HG03045 (cell line): ENCODE results near the gene TMEM14C.

Source experiments
- ATAC-seq: cut with Tn5 transposase; IDR thresholded peaks from one replicate; pipeline ENCODE4 v1.9.1; 2021; ENCODE audit warnings: mild to moderate bottlenecking, moderate library complexity; ENCODE audit not compliant: unreplicated experiment

TMEM14C gene

DNA sequence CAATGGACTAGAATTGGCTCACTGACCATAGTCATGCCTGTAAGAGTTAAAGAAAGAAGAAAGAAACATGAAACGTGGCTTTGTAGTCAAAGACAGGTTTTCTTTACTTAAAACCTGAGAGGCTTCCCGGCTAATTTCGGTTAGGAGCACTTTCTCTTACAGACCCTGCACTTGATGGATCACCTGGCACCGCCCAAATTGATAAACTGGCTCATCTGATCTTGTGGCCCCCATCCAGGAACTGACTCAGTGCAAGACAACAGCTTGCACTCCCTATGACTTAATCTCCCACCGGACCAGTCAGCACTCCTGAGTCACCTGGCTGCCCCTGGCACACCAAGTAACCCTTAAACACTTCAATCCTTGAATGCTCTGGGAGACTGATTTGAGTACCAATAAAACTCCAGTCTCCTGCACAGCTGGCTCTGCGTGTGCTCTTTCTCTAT is 37.0 kb downstream of the TMEM14C start:
- ATAC-seq: no peak

DNA sequence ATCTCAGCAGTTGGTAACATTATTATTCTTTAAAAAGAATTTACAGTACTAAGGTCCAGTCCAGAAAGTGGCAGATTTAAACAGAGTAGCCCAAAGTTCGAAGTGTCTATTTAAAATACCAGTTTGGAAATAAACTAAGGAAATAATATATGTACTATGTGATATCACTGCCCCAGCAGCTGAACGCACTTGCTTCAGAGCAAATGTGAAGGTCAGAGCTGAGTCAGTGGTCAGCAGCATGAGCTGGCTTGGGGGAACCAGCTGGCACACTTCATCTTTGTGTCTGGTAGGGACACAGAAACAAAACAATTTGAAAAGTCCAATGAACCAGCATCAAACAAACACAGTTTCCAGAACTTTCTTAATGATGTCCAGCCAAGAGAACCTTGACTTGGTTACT is 40.1 kb downstream of the TMEM14C start:
- ATAC-seq: no peak

- no peak for ATAC-seq
Observed at GRCh38 chr6:10769419-10769818, 46.5 kb downstream of the TMEM14C start.

DNA sequence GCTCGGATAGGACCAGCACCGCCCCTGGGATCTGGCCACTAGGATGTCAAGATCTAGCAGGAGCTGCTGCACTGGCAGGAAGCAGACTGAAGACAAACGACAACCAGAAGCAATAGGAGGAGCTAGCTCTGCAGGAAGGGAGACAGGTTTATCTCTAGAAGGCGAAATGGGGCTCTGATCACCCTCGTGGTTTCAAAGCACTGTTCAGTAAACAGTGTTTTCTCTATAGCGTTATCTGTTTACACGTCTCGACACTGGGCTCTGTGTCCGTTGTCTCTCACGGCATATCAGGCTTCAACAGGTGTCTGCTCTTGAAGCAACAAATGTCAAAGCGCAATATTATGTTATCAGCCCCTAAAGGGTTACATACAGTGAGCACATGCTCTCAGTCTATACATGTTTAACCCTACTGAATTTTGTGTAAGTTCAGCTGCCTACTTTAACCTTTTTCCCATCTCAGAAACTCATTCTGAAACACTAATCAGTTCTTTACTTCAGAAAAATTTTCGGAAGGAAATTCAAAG is 48.6 kb downstream of the TMEM14C start:
- ATAC-seq: no peak

DNA sequence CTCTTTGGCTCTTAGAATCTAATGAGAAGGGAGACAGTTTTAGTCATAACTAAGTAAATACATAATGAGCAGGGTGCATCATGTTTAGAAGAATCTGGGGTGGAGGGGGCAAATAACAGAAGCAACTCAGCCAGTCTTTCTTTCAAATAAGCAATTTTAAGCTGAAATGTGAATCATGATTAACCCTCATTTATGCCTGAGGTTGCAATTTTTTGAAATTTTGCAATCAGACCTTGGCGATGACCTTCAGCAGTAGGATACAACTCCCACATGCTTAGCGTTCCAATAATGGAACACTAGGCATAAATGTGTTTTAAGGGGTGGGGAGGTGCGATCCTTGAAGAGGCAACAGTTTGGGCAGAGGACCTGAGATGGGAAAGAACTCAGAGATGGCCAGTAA is 55.4 kb downstream of the TMEM14C start:
- ATAC-seq: no peak

GRCh38 chr6:10779076-10779475 is 56.2 kb downstream of the TMEM14C start:
- no peak for ATAC-seq
